NCI-H226 (cell line): ENCODE measurements around the gene RAB6B.

Experiments used
- DNase-seq: peaks from one replicate; pipeline ENCODE4 v3.0.0-alpha.2; 2015

The RAB6B gene

DNA sequence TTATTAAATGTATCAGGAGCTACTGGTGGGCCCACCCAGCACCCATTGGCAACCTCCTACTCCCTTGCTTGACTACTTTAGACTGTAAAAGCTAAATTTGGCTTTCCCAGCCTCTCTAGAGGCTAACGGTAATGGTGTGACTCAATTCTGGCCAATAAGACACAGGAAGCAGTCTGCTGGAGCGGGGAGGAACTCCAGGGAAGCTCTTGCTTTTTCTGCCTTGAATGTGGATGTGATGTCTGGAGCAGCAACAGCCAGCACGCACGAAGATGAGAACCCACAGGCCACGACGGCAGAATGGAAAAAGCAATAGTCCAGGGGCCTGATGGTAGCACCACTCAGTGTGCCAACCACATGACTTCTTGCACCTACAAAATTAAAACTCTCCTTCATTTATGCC is 39.9 kb downstream of the RAB6B start:
- DNase-seq, result no peak

DNA sequence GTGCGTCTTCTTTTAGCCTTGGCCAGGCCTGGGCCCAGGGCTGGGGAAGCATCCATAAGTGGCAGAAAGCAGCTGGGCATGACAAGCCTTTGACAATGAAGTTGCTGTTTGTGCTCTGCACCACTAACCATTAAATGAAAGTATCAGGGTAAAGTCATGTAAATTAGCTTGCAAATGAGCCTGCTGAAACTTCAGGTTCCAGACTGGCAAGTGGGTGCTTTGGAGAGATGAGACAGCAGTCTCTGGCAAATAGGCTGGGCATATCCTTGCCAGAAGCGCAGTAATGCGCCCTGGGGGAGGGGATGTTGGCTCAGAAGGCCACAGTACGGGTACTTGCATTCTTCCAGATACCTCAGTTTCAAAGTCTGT is 40.7 kb downstream of the RAB6B start:
- no peak for DNase-seq

DNA sequence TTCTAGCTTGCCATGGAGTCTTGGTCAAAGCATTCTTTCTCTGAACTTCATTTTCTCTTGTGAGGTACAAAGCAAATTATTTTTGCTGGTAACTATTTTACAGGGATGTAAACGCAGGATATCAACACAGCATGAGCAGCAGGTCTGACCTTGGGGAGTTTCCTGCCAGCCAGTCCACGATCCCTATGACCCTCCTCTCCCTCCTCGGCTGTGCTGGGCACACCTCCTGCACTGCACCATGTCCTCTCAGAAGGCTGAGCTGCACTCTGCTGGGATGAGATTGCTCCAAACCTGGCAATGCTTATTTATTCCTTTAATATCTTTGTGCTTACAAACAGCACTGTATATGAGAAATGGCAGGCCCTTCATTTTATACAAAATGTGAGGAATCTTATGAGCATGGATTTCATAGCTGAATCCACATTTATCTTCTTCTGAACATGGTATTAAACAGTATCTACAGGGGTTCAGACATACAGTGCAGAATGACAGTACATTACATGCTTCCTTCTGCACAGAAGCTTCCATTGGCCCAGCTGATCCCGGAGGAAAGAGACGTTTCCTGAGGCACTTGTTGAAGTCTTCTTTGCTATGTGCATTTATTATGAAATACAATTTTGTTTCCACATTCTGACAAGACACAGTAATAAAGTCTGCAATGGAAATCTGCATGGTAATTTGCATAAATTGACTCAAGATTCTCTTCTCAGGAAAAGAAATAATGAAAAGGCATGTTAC is 41.2 kb downstream of the RAB6B start:
- no peak for DNase-seq

- DNase-seq, result no peak
Measured at GRCh38 chr3:133853925-133854227, 41.8 kb downstream of the RAB6B start.

DNA sequence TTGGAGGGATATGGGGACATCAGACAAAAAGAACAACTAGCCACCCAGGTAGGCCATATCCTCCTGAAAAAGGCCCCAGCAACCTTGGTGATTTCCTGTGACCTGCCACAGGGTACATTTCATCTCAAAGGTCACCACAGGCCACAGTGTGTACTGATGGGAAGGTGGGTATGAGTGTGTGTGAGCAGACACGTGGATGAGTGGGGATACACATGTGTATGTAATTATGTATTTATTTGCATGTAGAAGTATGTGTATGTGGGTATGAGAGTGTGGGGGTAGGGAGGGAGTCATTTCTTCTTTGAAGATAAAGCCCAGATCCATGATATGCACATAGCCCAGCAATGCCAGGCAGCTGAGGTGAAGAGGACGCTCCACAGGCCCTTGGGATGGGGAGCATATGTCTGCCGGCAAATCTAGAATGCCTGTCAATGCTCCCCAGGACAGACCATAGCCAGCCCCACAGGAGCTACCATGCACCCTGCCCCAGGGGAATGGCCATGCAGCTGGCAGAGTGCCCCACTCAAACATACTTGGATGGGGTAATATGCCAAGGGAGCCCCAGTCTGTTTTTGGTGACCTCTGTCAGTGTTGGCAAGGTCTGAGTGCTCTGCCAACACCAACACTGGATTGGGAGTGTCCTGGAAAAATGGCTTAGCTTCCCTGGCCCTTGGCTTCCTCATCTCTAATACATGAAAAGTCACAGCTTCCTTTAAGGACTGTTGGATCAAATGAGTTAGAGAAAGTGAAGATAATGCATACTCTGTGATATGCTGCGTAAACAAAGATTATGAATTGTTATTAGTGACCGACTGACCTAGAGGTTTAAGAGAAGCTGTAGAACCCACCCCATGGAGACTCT is 42.4 kb downstream of the RAB6B start:
- DNase-seq, result no peak

DNA sequence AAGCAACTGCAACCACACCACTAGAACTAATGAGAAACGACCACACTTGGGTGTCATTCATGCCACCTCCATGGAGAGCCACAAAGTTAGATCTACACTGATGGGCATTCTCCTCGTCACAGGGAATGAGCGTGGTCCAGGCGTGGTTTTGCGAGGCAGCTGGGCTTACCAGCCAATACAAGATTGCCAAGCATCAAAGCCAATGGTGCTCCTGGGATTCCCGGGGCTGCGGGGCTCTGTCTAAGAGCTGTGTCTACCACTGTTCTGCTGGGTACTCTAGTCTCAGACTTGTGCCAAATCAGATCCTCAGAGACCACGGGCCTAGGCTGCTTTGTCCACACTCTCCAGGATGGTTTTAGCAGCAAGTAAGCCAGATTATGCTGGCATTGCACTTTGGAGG is 43.8 kb downstream of the RAB6B start:
- DNase-seq, result no peak

DNA sequence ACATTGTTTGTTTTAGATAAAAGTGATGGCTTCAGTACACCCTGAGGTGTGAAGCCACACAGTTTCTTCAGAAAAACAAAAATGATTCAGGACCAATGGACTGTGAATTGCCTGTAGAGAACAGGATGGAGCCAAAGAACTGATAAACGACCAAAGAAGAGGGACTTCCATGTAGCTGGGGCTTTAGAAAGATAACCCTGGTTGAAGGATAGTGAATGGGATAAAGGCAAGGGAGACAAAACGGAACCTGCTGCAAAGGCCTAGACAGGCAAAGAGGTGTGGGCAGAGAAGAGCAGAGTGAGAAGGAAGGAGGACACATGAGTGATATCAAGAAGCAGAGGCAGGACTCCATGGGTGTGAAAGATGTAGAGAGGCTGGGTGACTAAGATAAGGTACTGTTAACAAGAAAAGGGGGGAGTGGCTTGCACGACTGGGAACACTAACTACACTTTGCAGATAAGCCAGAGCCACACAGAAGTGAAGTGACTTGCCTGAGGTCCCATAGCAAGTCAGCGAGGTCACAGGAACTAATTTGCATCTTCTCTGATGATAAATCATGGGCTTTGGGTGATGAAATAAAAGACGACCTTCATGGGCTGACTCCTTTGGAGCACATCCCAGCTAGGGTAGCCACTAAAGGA is 44.3 kb downstream of the RAB6B start:
- DNase-seq, result no peak

DNA sequence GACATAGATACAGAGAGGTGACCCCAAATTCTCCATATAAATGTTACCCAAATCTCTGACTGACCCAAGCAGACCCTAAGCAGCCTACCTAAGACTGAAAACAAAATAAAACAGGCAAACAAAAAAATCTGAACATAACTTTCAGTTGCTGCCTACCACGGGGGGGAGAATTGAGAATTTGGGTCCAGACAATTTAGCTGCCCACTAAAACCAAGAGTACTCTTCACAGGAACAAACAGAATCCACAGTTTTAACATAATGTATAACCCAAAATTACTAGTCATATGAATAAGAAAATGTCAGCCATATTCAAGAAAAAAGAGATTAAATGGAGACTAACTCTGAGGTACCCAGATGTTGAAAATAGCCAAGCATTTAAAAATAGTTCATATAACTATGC is 45.6 kb downstream of the RAB6B start:
- no peak for DNase-seq

DNA sequence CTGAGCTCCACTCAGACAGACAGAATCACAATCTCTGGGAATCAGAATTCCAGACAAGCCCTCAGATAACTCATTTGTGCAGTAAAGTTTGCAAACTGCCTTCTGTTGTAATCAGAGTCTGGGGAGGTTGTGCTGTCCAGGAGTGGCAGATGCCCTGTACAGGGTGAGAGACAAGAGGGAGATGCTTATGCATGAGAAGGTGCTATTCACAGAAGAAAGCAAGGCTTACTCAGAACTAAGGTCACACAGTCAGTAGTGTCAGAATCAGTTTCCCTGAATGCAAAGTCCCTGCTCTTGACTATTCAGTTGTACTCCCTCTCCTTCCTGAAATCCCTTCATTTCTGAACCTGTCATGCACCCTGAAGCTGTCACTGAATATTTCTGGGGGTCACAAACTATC is 46.3 kb downstream of the RAB6B start:
- DNase-seq, result no peak

DNA sequence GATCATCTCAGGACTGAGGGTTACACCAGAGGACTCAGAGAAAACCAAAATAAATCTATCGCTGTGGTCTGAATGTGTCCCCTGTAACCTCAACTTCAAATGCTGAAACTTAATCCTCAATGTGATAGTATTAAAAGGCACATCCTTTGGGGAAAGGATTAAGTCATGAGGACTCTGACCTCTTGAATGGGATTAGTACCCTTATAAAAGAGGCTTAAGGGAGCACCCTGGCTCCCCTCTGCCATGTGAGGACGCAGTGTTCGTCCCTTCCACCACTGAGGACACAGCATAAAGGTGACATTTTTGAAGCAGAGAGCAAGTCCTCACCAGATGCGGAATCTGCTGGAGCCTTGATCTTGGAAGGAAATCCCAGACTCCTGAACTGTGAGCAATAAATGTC is 50.6 kb downstream of the RAB6B start:
- DNase-seq, result no peak

DNA sequence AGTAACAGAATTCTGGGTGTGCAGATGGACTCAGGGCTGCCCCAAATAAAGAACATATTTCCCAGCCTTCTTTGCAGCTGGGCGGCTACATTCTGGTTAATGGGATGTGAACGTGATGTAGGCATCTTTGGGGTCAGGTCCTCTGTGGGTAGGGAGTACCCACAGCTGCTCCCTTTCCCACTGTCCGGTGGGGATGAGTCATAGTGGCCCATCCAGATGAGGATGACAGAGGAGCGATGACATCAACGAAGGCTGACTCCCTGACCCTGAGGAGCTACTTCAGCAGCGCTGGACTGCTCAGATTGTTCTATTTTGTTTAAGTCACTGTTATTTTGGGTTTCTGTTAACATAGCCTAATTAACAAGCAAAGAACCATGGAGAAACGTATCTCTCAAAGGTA is 52.0 kb downstream of the RAB6B start:
- DNase-seq, result peak; percentile 8

- DNase-seq, result no peak
Measured at GRCh38 chr3:133842158-133842557, 53.5 kb downstream of the RAB6B start.

- DNase-seq, result no peak
Measured at GRCh38 chr3:133841196-133841595, 54.5 kb downstream of the RAB6B start.

GRCh38 chr3:133840767-133841166 is 54.9 kb downstream of the RAB6B start:
- no peak for DNase-seq

GRCh38 chr3:133840055-133840737 is 55.5 kb downstream of the RAB6B start:
- DNase-seq, result no peak

DNA sequence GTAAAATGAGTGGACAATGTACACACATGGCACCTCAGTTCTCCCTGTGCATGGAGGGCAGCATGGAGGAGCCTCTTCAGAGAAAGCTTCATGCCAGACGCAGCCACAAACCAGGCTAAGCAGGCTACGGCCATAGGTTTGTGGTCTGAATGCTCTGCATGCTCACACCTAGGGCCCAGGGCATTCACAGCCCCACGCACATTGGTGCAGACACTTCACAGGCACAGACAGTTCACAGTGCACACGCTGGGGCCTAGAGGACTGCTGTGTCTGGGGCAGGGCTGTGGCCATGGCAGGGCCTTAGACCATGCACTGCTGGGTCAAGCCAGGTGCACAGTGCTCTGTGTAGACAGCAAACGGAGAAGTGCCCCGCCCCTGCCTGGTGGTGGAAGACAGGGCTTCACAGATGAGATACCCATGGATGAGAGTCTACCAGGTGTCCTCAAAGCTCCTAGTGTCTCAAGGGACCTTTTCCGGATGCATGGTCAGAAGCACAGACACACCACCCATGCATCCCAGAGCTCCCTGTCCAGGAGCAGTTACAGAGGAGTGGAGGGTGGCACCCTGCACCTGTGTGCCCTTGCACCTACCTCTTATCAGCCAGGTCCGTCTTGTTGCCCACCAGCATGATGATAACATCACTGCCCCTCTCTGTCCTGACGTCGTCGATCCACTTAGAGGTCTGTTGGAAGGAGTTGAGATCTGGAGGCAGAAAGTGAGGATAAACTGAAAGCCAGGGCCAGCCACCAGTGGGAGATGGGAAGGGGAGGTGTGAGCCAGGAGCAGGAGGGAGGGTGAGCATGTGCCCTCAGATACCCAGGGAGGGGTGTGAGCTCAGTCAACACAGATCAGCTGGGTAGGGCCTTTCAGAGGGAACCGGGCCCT is 56.5 kb downstream of the RAB6B start:
- no peak for DNase-seq

DNA sequence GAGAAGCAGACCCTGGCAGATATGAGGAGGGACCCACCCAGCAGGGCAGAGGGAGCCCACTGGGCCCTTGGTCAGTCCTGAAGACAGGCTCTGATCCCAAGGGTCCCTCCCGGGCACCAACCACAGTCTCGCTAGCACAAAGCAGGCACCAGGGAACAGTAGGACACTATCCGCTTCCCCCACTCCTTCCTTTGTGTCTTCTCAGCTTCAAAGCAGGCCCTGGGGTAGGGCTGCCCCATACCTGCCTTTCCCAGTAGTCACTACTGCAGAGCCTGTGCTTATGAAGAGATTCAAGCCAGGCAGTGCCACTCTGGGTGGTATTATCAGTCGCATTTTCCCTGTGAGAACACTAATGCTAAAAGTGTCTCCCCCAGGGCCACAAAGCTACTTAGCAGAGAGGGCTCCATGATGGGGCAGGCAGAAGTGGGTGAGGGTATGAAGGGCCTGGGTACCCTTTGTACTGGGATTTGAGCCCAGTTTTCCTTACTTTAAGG is 57.3 kb downstream of the RAB6B start:
- DNase-seq, result no peak

DNA sequence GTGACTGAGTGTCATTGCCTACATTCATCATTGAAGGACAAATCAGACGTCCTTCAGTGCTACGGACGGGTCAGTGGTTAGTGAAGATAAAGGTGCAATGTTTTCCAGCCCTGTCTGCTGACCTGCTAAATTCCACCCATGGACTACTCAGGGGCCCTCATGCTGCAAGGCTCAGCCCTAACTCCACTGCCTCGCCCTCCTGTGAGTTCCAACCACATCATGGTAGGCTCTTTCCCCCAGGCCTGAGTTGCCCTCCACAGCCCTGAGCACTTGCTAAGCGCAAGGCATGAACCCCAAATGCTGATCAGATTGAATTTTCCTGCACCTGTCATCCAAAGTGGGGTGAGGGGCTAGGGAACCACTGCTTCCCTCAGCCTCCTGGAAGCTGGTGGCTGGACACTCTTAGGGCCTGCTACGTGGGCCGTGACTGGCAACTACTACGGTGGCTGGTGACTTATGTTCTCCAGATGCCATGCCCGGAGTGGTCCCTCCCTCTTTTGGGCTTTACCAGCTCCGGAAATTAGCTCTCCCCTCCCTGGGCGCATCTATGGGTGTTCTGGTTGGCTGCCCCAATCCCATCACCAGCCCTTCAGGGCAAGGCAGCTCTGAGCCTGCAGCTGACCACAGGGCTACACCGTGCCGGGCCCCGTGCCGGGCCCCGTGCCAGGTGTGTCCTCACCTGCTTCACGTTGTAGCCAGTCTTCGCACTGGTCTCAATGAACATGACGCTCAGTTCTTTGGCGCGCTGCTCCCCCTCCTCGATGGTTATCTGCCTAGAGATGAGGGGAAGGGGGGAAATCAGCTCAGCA is 58.0 kb downstream of the RAB6B start:
- no peak for DNase-seq

DNA sequence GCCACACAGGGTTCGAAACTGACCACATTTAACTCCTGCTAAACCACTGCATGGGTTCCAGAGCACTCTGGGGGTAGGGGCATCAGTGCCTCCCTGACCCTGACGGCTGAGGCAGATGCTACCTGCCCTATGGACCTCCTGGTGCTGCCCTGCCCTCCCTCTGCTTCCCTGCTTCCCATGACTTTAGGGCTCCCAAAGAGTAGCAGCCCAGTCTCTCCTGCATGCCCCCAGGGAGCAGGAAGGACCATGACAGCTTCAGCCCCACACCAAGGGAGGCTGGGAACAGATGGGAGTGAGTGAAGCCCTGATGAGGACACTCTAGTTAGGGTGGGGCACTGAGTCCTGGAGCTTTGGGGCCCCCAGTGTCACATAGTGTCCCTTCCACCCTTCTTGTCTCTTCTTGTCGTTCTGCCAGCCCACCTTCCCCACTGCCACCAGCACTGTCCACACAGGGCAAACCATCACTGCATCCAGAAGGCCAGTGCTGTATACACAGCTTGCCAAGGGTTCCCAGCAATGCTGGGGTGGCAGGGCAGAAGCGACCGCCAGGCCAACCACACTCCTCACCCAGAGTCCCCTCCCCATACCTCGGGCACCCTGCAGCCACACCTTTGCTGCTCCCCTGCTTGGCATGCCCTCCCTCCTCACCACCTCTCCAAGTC is 59.1 kb downstream of the RAB6B start:
- no peak for DNase-seq

DNA sequence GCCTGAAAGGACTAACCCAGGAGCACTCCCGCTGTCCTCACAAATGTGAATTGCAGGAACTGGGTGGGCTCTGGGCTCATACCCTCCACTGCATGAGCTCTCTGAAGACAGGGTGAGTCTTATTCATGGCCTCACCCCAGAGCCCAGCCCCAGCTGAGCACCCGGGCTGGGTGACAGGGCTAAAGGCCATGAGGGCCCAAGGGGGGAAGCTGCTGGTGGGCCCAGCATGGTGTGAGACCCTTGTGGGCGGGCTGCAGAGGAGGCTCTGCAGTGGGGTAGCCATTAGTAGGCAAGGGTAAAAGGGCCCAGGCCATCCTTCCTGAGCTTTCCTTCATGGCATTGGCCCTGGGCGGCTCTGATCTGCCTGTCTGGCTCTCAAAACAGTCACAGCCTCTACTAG is 59.7 kb downstream of the RAB6B start:
- no peak for DNase-seq

DNA sequence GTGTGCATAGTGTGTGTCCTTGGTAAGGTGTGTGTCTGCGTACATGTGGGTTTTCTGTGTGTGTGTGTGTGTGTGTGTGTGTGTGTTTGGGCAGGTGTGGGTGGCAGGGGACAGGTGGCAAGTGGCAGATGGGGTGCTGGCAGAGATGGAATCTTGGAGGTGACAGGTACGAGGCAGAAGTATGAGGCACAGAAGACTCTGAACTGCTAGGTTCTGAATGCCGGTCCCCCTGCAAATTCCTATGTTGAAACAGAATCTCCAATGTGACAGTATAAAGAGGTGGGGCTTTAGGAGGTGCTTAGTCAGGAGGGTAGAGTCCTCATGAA is 60.3 kb downstream of the RAB6B start:
- no peak for DNase-seq
